CD8-positive, alpha-beta memory T cell (primary cell): ENCODE measurements around the gene C7orf33. TPM values are rescaled to one million over a fixed set of nuclear protein-coding genes. Genes with fewer than 3 reads are reported as not detected.

Source experiments
- CTCF ChIA-PET: fragments of 350-600 bp; sonication (Branson Sonifier 250); formaldehyde crosslinking; loops from one replicate; lab custom pipeline; 2021; ENCODE audit warnings: antibody characterized with exemption; lab: Charles Lee
- POLR2A ChIA-PET: fragments of 350-600 bp; sonication (Branson Sonifier 250); formaldehyde crosslinking; loops from one replicate; lab custom pipeline; 2021; ENCODE audit warnings: antibody characterized with exemption; lab: Charles Lee
- DNase-seq, 5 donors: peaks; one replicate each; pipeline versions ENCODE4 v3.0.0 to v3.0.0-alpha.2; 2020 to 2022; ENCODE audit warnings: mixed read lengths in 1 of 5
- H3K27ac ChIP-seq: one replicate; pipeline ENCODE4 v1.7.0; 2013; ENCODE audit warnings: low read depth, mild to moderate bottlenecking, low read length, moderate library complexity
- H3K27me3 ChIP-seq: 2 replicates; pipeline ENCODE4 v1.7.0; 2013; ENCODE audit warnings: low read length, mild to moderate bottlenecking; ENCODE audit not compliant: insufficient read depth, poor library complexity, severe bottlenecking
- H3K36me3 ChIP-seq: 2 replicates; pipeline ENCODE4 v1.7.0; 2013; ENCODE audit warnings: mild to moderate bottlenecking, low read length, moderate library complexity; ENCODE audit not compliant: insufficient read depth
- H3K4me1 ChIP-seq: 2 replicates; pipeline ENCODE4 v1.7.0; 2013; ENCODE audit warnings: mild to moderate bottlenecking, low read length, moderate library complexity; ENCODE audit not compliant: insufficient read depth
- H3K4me3 ChIP-seq: 2 replicates; pipeline ENCODE4 v1.7.0; 2013; ENCODE audit warnings: mild to moderate bottlenecking, low read length
- H3K9me3 ChIP-seq: 2 replicates; pipeline ENCODE4 v1.7.0; 2013; ENCODE audit warnings: mild to moderate bottlenecking, low read length
- H3K27ac Mint-ChIP-seq, 8 donors: one replicate each; pipeline ENCODE4 v1.8.0; 2020 to 2021; ENCODE audit warnings: mixed read lengths in 8 of 8, mild to moderate bottlenecking in 6 of 8, inconsistent platforms in 3 of 8, moderate library complexity in 3 of 8
- H3K27me3 Mint-ChIP-seq, 2 donors: one replicate each; pipeline ENCODE4 v1.8.0; 2020 to 2021; ENCODE audit warnings: mixed read lengths in 2 of 2, mild to moderate bottlenecking in 1 of 2, moderate library complexity in 1 of 2
- H3K36me3 Mint-ChIP-seq, 3 donors: one replicate each; pipeline ENCODE4 v1.8.0; 2020 to 2021; ENCODE audit warnings: mixed read lengths in 3 of 3, inconsistent platforms in 1 of 3, mild to moderate bottlenecking in 1 of 3
- H3K4me1 Mint-ChIP-seq, 3 donors: one replicate each; pipeline ENCODE4 v1.8.0; 2020 to 2021; ENCODE audit warnings: mixed read lengths in 3 of 3, inconsistent platforms in 1 of 3, mild to moderate bottlenecking in 1 of 3
- H3K4me3 Mint-ChIP-seq, 7 donors: one replicate each; pipeline ENCODE4 v1.8.0; 2020 to 2021; ENCODE audit warnings: mixed read lengths in 7 of 7, mild to moderate bottlenecking in 6 of 7, moderate library complexity in 4 of 7, inconsistent platforms in 2 of 7
- H3K9me3 Mint-ChIP-seq, 5 donors: one replicate each; pipeline ENCODE4 v1.8.0; 2020 to 2022; ENCODE audit warnings: mixed read lengths in 5 of 5, mild to moderate bottlenecking in 3 of 5, moderate library complexity in 2 of 5, inconsistent platforms in 1 of 5
- polyA plus RNA-seq: library from polyadenylated mRNA; unstranded; fragments of 300-500 nt; fragmentation: Illumina TruSeq; gene quantifications from one replicate; pipeline ENCODE4 v1.2.3, GENCODE V29; 2021
- total RNA-seq, 2 experiments: library from RNA; stranded (reverse); gene quantifications; one replicate each; pipeline ENCODE4 v1.2.3, GENCODE V29; 2021

C7orf33 gene, protein sequence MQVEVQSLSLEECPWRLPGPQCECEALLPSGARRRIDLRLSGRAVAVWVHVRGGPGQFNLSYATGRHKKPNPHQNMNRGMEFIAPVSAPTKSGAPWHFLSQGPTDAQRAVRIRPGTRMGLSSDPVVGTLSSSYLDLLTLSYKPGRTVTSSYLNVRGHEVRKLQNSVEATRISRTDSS
- not detected for total RNA-seq
- not detected for polyA plus RNA-seq

DNA sequence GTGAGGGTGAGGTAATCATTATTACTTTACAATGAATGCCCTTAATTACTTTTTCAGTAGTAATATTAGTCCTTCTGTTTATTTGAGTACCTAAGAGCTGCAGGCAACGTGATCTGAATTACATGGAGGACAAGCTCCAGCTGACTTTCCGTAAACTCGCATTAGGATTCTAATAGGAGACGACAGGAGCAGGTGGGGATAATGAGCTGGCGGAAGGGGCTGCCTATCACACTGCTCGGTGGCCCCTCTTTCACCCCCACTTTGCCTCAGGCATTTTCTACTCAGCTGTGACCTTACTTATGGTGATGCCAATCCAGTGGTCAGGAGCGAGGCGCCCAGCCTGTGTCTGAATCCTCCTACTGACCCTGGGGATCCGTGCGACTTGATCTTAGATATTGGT lies at the start of gene C7orf33:
Gene C7orf33 (plus strand): TSS at position 296 of the 400 bp plus-strand sequence. CDS start 160 bp downstream, outside the sequence.
- Mint-ChIP-seq H3K27me3 (peaks cover 4 to 13% of the 10 kb centered on the region in 2 donors), H3K36me3 (no peaks in the 10 kb centered on the region), H3K9me3 (no peaks in the 10 kb centered on the region), H3K4me3 (no peak within 1 kb of the TSS), H3K27ac (no peak within 1 kb of the TSS), H3K4me1 (no peaks in the 10 kb centered on the region)
- Histone ChIP-seq H3K27me3 (no peaks in the 10 kb centered on the region), H3K36me3 (no peaks in the 10 kb centered on the region), H3K27ac (no peak within 1 kb of the TSS), H3K4me1 (no peaks in the 10 kb centered on the region), H3K4me3 (no peak within 1 kb of the TSS), H3K9me3 (no peaks in the 10 kb centered on the region)
- CTCF ChIA-PET: no interaction called here
- no peak for DNase-seq
- POLR2A ChIA-PET: no interaction called here

DNA sequence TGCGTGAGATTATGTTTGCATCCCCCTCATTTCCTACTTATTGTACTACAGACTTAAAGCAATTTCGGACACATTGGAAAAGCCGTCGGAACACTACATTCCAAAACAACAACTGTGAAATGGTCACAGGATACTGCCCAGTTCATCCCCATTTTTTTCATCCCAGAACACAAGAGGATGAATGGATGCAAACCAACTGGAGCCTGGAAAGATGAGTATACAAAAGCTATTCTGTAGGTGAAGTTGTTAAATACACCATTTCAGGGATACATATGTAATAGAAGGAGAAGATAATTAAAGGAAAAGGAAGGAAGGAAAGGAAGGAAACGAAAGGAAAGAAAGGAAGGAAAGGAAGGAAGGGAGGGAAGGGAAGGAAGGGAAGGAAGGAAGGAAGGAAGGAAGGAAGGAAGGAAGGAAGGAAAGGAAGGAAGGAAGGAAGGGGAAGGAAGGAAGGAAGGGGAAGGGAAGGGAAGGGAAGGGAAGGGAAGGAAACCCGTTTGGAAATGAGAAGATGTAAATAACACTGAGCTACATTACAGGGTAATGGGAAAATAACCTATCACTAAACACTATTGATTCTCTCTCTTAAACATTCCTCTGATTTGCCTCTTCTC lies 48.6 kb upstream of the C7orf33 start:
- Histone ChIP-seq H3K4me3 (no peak overlapping the region), H3K27me3 (no peaks in the 10 kb centered on the region), H3K27ac (no peak overlapping the region), H3K36me3 (no peaks in the 10 kb centered on the region), H3K4me1 (no peaks in the 10 kb centered on the region), H3K9me3 (no peaks in the 10 kb centered on the region)
- Mint-ChIP-seq H3K4me3 (no peak overlapping the region), H3K27me3 (peaks cover 0 to 4% of the 10 kb centered on the region in 2 donors), H3K36me3 (peaks cover 0 to 3% (median 0%) of the 10 kb centered on the region in 3 donors), H3K9me3 (no peaks in the 10 kb centered on the region), H3K4me1 (no peaks in the 10 kb centered on the region), H3K27ac (no peak overlapping the region)
- no peak for DNase-seq
- ChIA-PET CTCF (no interaction called here), POLR2A (no interaction called here)

GRCh38 chr7:148543302-148543701 lies 47.3 kb upstream of the C7orf33 start:
- Histone ChIP-seq H3K36me3 (no peaks in the 10 kb centered on the region), H3K4me1 (no peaks in the 10 kb centered on the region), H3K9me3 (no peaks in the 10 kb centered on the region), H3K27me3 (no peaks in the 10 kb centered on the region), H3K4me3 (no peak overlapping the region), H3K27ac (no peak overlapping the region)
- no peak for DNase-seq
- H3K36me3 Mint-ChIP-seq: peaks cover 0 to 8% (median 1%) of the 10 kb centered on the region in 3 donors
- POLR2A ChIA-PET: no interaction called here
- no peak overlapping the region for H3K4me3 Mint-ChIP-seq
- no peak overlapping the region for H3K27ac Mint-ChIP-seq
- peaks cover 3 to 7% of the 10 kb centered on the region in 2 donors for H3K27me3 Mint-ChIP-seq
- H3K4me1 Mint-ChIP-seq: no peaks in the 10 kb centered on the region
- CTCF ChIA-PET: interaction anchor here (1.1 kb wide), 1 partner anchor 49 kb away, joined by 3 read pairs; no protein-coding TSS in a partner anchor
- peaks cover 0 to 2% (median 0%) of the 10 kb centered on the region in 5 donors for H3K9me3 Mint-ChIP-seq

DNA sequence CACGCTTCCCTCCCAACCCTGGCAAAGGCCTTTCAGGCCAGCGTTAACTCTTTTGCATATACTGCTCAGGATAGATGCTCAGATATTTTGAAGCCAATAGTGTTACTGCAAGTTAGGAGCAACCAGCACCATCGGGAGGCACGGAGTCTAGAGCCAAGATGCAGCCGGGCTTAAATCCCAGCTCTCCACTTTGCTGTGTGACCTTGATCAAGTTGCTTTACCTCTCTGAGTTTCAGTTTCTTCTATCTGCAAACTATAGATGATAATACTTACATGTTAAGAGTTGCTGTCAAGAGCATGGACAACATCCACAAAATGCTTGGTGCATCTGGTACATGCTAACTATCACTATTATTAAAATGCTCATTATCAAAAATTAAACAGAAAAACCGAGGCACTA lies 45.4 kb upstream of the C7orf33 start:
- Mint-ChIP-seq H3K4me3 (no peak overlapping the region), H3K27me3 (peaks cover 4 to 7% of the 10 kb centered on the region in 2 donors), H3K36me3 (peaks cover 0 to 8% (median 1%) of the 10 kb centered on the region in 3 donors), H3K4me1 (no peaks in the 10 kb centered on the region), H3K27ac (no peak overlapping the region), H3K9me3 (peaks cover 5 to 10% (median 7%) of the 10 kb centered on the region in 5 donors)
- Histone ChIP-seq H3K4me1 (no peaks in the 10 kb centered on the region), H3K9me3 (no peaks in the 10 kb centered on the region), H3K27me3 (no peaks in the 10 kb centered on the region), H3K27ac (no peak overlapping the region), H3K36me3 (no peaks in the 10 kb centered on the region), H3K4me3 (no peak overlapping the region)
- ChIA-PET CTCF (no interaction called here), POLR2A (no interaction called here)
- DNase-seq: no peak

- H3K27me3 Mint-ChIP-seq: peaks cover 4 to 7% of the 10 kb centered on the region in 2 donors
- no peak overlapping the region for H3K4me3 Mint-ChIP-seq
Observed at GRCh38 chr7:148545932-148546331, 44.6 kb upstream of the C7orf33 start.

GRCh38 chr7:148546857-148547256 lies 43.7 kb upstream of the C7orf33 start:
- Mint-ChIP-seq H3K9me3 (peaks cover 6 to 17% (median 11%) of the 10 kb centered on the region in 5 donors), H3K36me3 (peaks cover 0 to 8% (median 1%) of the 10 kb centered on the region in 3 donors), H3K4me1 (no peaks in the 10 kb centered on the region), H3K4me3 (no peak overlapping the region), H3K27me3 (peaks cover 4 to 7% of the 10 kb centered on the region in 2 donors), H3K27ac (no peak overlapping the region)
- Histone ChIP-seq H3K27me3 (no peaks in the 10 kb centered on the region), H3K36me3 (no peaks in the 10 kb centered on the region), H3K27ac (no peak overlapping the region), H3K9me3 (no peaks in the 10 kb centered on the region), H3K4me1 (no peaks in the 10 kb centered on the region), H3K4me3 (no peak overlapping the region)
- no peak for DNase-seq
- POLR2A ChIA-PET: no interaction called here
- CTCF ChIA-PET: no interaction called here

More at GRCh38 chr7:148545932-148546331, 44.6 kb upstream of the C7orf33 start:
- CTCF ChIA-PET: no interaction called here
- no peak overlapping the region for H3K27ac ChIP-seq
- H3K4me1 Mint-ChIP-seq: no peaks in the 10 kb centered on the region
- H3K27me3 ChIP-seq: no peaks in the 10 kb centered on the region
- peaks cover 0 to 8% (median 1%) of the 10 kb centered on the region in 3 donors for H3K36me3 Mint-ChIP-seq
- DNase-seq: no peak
- no peaks in the 10 kb centered on the region for H3K9me3 ChIP-seq
- no peaks in the 10 kb centered on the region for H3K36me3 ChIP-seq
- no peak overlapping the region for H3K27ac Mint-ChIP-seq
- H3K4me3 ChIP-seq: no peak overlapping the region
- no peaks in the 10 kb centered on the region for H3K4me1 ChIP-seq
- peaks cover 6 to 12% (median 10%) of the 10 kb centered on the region in 5 donors for H3K9me3 Mint-ChIP-seq
- POLR2A ChIA-PET: no interaction called here

- POLR2A ChIA-PET: no interaction called here
Observed at GRCh38 chr7:148547951-148548350, 42.6 kb upstream of the C7orf33 start.

DNA sequence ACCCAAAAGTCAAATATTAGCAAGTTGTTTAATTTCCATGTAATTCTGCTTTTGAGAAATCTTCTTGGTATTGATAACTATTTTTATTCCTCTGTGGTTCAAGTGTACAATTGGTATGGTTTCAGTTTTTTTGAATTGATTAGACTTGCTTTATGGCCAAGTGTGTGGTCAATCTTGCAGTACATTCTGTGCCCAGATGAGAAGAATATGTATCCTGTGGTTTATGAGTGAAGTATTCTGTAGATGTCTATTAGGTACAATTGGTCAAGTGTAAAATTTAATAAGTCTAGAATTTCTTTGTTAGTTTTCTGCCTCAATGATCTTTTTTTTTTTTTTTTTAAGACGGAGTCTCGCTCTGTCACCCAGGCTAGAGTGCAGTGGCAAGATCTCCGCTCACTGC lies 36.6 kb upstream of the C7orf33 start:
- Histone ChIP-seq H3K4me3 (no peak overlapping the region), H3K27ac (no peak overlapping the region), H3K4me1 (no peaks in the 10 kb centered on the region), H3K36me3 (no peaks in the 10 kb centered on the region), H3K27me3 (no peaks in the 10 kb centered on the region), H3K9me3 (no peaks in the 10 kb centered on the region)
- H3K9me3 Mint-ChIP-seq: peaks cover 6 to 17% (median 9%) of the 10 kb centered on the region in 5 donors
- no peak overlapping the region for H3K4me3 Mint-ChIP-seq
- DNase-seq: no peak
- CTCF ChIA-PET: no interaction called here
- peaks cover 4 to 21% of the 10 kb centered on the region in 2 donors for H3K27me3 Mint-ChIP-seq
- no peaks in the 10 kb centered on the region for H3K36me3 Mint-ChIP-seq
- H3K27ac Mint-ChIP-seq: no peak overlapping the region
- H3K4me1 Mint-ChIP-seq: peaks cover 3 to 17% (median 6%) of the 10 kb centered on the region in 3 donors
- POLR2A ChIA-PET: no interaction called here

More at GRCh38 chr7:148547951-148548350, 42.6 kb upstream of the C7orf33 start:
- Histone ChIP-seq H3K36me3 (no peaks in the 10 kb centered on the region), H3K4me1 (no peaks in the 10 kb centered on the region), H3K27me3 (no peaks in the 10 kb centered on the region), H3K9me3 (no peaks in the 10 kb centered on the region), H3K4me3 (no peak overlapping the region), H3K27ac (no peak overlapping the region)
- DNase-seq: no peak
- Mint-ChIP-seq H3K36me3 (peaks cover 0 to 8% (median 1%) of the 10 kb centered on the region in 3 donors), H3K4me1 (no peaks in the 10 kb centered on the region), H3K4me3 (no peak overlapping the region), H3K27ac (no peak overlapping the region), H3K9me3 (peaks cover 6 to 17% (median 11%) of the 10 kb centered on the region in 5 donors), H3K27me3 (peaks cover 4 to 7% of the 10 kb centered on the region in 2 donors)
- CTCF ChIA-PET: no interaction called here
